GM19452 (cell line): ENCODE results near the gene FLYWCH1.
"Not testable (repeated sequence)": the region's sequence is repeated elsewhere in the genome, so short reads cannot be mapped to it uniquely, and the experiment has no call there.

ENCODE experiments used
- ATAC-seq: cut with Tn5 transposase; IDR thresholded peaks from one replicate; pipeline ENCODE4 v1.9.1; 2021; ENCODE audit not compliant: unreplicated experiment

The FLYWCH1 gene

GRCh38 chr16:2898831-2899563, 12.7 kb upstream of the FLYWCH1 start:
- no peak for ATAC-seq

GRCh38 chr16:2899564-2900072, 12.1 kb upstream of the FLYWCH1 start:
- no peak for ATAC-seq

- no peak for ATAC-seq
Measured at GRCh38 chr16:2900526-2901075, 11.1 kb upstream of the FLYWCH1 start.

- ATAC-seq, result no peak
Measured at GRCh38 chr16:2902337-2903130, 9.2 kb upstream of the FLYWCH1 start.

- peak; percentile 43 for ATAC-seq
Measured at GRCh38 chr16:2904100-2904921, 7.4 kb upstream of the FLYWCH1 start.

GRCh38 chr16:2904922-2905240, 6.8 kb upstream of the FLYWCH1 start:
- ATAC-seq, result peak; percentile 7

GRCh38 chr16:2905241-2905987, 6.3 kb upstream of the FLYWCH1 start:
- ATAC-seq, result peak; percentile 63

- ATAC-seq, result no peak
Measured at GRCh38 chr16:2905988-2906387, 5.7 kb upstream of the FLYWCH1 start.

- ATAC-seq, result not testable (repeated sequence)
Measured at GRCh38 chr16:2907084-2907753, 4.5 kb upstream of the FLYWCH1 start.

GRCh38 chr16:2910441-2910969, 1.2 kb upstream of the FLYWCH1 start:
- no peak for ATAC-seq

- ATAC-seq, result no peak
Measured at GRCh38 chr16:2912330-2913199, 834 bp downstream of the FLYWCH1 start.

- no peak for ATAC-seq
Measured at GRCh38 chr16:2913603-2914002, 1.9 kb downstream of the FLYWCH1 start.

GRCh38 chr16:2914233-2914632, 2.5 kb downstream of the FLYWCH1 start:
- ATAC-seq, result no peak

GRCh38 chr16:2915196-2915929, 3.6 kb downstream of the FLYWCH1 start:
- ATAC-seq, result no peak

- no peak for ATAC-seq
Measured at GRCh38 chr16:2919511-2920255, 8.0 kb downstream of the FLYWCH1 start.

GRCh38 chr16:2923481-2923880, 11.8 kb downstream of the FLYWCH1 start:
- ATAC-seq, result no peak
